HG02852 (cell line): ENCODE data around the gene PCSK6.

Experiments used
- ATAC-seq: cut with Tn5 transposase; IDR thresholded peaks from one replicate; pipeline ENCODE4 v1.9.1; 2021; ENCODE audit warnings: mild to moderate bottlenecking, moderate library complexity; ENCODE audit not compliant: unreplicated experiment

The PCSK6 gene

DNA sequence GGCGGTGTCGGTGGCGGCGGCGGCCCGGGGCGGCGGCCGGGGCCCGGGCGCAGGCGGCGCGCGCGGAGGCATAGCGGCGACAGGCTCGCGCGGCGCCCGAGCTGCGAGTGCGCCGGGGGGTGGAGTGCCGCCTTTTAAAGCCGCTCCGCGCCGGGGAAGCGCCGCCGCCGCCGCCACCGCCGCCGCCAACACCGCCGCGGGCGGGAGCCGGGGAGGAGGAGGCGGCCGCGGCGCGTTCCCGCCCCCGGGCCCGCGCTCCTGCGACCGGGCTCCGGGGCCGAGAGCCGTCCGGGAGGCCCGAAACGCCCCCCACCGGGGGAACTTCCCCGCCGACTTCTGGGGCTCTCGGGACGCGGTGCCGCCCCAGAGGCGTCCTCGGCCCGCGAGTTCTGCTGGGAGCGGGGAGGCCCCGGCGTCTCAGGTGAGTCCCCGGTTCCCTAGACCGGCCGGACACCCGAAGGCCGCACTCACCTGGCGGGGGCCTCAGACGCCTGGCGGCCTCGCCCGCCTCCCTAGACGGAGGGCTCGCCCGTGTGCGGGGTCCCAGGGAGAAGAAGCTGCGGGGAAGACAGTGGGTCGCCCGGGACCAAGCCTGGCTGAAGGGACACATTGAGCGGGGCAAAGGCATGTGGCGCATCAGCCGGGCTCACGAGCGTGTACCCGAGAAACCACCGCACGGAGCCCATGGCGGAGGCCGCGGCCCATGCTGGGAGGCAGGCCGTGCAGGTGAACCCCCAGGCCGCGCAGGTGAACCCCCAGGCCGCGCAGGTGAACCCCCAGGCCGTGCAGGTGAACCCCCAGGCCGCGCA is at the start of gene PCSK6:
PCSK6 (minus strand) TSS at position 109 of the 809 bp plus-strand sequence; CDS start at position 72, 37 bp downstream.
- no peak for ATAC-seq

DNA sequence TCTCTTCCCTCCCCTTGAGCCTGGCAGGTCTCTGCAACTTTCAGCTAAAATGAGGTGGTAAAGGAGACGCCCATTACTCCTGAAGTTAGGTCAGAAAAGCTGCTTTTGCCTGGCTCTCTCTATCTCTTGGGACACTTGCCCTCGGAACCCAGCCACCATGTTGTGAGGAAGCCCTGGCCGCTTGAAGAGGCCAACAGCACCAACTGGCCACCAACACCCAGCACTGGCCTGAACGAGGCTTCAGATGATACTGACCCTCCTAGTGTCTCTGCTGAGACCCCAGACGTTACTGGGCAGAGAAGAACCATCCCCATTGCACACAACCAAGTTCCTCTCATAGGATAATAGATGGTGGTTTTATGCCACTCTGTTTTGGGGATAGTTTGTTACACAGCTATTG is 49.5 kb upstream of the PCSK6 start:
- ATAC-seq: no peak

GRCh38 chr15:101538177-101538576 is 48.7 kb upstream of the PCSK6 start:
- no peak for ATAC-seq

GRCh38 chr15:101537483-101538080 is 48.1 kb upstream of the PCSK6 start:
- ATAC-seq: no peak

- no peak for ATAC-seq
Measured at GRCh38 chr15:101536875-101537405, 47.4 kb upstream of the PCSK6 start.

- no peak for ATAC-seq
Measured at GRCh38 chr15:101536166-101536874, 46.8 kb upstream of the PCSK6 start.

GRCh38 chr15:101535170-101535902 is 45.8 kb upstream of the PCSK6 start:
- no peak for ATAC-seq

DNA sequence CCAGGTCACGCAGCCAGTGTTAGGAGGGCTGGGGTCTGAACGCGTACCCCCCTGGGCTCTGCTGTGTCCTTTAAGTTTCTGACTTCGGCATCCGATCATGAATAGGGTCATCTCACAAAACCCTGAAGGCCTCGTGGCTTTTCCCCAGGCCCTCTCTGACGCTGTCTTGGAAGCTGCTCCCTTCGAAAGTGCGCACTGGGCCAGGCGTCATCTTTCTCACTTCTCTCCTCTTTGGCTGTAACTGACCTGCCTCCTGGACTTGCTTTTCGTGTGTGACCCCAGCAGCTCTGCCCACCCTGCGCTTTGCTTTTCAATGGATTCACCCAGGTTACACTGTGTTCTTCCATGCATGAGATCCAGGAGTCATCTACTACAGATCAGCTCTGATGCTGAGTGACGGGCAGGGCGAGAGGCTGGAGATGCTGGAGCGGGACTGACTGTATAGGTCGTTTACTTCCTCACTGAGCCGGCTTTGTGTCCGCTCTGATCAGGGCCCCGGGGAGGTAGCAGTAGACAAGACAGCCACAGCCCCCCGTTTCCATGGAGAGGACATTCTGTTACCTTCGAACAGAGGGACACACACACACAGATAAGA is 45.0 kb upstream of the PCSK6 start:
- no peak for ATAC-seq

- no peak for ATAC-seq
Measured at GRCh38 chr15:101533371-101534140, 44.0 kb upstream of the PCSK6 start.

DNA sequence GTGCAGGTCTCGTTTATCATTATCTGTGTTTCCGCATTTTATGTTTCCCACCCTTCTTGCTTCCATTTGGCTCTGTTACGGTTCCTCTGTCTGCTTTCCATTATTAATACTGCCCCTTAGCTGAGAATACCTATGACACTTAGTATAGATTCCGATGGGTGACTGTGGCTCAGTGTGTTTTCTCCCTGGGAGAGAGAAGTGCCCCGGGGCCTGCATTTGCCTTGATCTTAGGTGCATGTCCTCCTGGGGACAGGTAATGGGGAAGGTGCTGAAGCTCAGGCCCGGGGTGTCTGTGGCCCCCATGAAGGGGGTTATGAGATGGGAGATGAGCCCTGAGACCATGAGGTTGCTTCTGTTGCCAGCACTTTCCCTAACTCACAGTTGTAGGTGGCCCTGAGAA is 43.4 kb upstream of the PCSK6 start:
- no peak for ATAC-seq

DNA sequence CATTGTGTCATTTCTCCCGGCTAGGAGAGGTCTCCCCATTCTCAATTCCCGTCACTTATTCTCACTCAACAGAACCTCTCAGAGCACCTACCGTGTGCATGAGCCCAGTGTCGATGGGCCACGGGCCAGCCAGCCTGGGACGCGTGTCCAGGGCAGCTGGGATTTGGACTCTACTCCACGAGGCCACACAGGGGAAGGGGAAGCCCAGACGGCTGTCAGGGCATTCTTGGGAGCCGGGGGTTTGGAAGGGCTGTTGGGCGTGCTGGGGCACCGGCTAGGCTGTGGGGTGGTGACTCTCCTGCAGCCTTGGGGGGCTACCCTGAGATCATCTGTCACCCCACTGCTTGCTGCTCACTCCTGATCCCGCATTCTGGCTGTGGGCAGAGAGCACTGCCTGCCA is 41.7 kb upstream of the PCSK6 start:
- no peak for ATAC-seq

DNA sequence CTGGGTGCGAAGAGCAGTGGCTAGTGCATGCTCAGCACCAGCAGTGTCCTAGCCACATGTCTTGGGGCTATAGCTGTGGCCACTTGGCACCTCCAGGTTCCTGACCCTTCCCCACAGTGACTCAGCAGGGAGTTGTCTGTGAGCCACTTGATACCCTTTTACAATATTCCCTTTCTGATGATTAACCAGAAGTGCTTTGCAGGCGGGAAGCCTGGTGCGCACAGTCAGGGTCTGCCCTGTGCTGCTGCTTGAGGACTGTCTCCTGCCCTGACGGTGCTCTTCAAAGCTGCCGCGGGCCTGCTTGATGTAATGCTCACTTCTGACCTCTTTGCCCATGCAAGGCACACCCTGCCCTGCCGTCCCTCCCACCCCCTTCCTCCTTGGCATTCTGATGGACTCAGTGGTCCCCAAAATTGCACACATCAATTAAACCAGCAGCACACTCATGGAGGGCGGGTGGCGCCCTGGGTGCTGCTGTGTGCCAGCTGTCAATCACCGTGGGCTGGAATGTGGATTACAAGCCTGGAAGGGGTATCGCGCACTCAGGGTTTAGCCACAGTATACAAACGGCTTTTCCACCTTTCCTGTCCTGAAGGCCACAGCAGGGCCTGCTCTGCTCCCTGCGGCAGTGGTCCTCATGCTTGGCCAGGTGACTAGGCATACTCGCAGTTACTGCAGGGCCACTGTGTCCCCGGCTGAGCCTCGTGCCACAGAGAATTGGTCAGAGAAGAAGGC is 40.9 kb upstream of the PCSK6 start:
- no peak for ATAC-seq

DNA sequence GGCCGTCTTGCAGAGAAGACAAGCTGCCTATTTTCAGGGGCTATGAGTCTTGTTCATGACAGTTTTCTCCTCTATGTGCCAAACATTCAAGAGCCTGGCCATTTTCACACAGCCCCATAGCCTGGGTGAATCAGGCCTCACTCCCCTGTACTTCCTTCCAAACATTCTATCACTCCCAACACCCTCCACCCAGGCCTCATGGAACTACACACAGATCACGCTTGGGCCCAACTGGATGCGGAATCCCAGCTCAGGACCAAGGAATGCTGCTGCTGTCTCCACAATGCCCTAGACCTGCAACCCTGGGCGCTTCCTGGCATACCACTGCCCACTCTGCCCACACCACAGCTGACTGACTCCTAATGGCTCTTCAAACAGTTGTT is 39.4 kb upstream of the PCSK6 start:
- no peak for ATAC-seq

GRCh38 chr15:101528108-101528916 is 38.8 kb upstream of the PCSK6 start:
- ATAC-seq: no peak

GRCh38 chr15:101526890-101527289 is 37.4 kb upstream of the PCSK6 start:
- ATAC-seq: no peak

- ATAC-seq: no peak
Measured at GRCh38 chr15:101526442-101526841, 36.9 kb upstream of the PCSK6 start.

DNA sequence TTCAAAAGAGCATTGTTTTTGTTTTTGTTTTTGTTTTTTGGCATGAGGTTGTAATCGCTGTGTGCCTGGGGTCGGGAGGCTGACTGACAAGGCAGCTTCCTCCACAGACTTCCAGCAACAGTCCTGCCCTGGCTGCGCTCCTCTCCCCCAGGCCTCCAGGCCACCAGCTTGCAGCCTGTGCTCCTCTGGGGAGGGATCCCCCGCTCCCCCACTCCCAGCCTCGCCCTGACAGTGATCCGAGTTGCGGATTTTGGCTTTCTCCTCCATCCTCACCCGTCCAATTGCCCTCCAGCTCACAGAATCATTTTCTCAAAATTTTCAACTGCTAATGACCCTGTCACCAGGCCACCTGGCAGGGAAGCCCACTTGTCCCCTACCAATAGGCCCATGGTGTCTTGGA is 36.5 kb upstream of the PCSK6 start:
- no peak for ATAC-seq

- ATAC-seq: no peak
Measured at GRCh38 chr15:101525087-101525669, 35.7 kb upstream of the PCSK6 start.
